ENCODE results near the gene PLAC8.
A peak's percentile ranks its signal among the peaks of the same experiment; 100 is the strongest.
"Not testable (repeated sequence)": the region's sequence is repeated elsewhere in the genome, so short reads cannot be mapped to it uniquely, and the experiment has no call there.

The PLAC8 gene

GRCh38 chr4:83124111-83124780 lies 9.7 kb upstream of the PLAC8 start:
- H3K27me3 Mint-ChIP-seq (ENCODE audit: low read depth): peaks cover 18% of the 10 kb centered on the region

GRCh38 chr4:83121246-83121645 lies 6.7 kb upstream of the PLAC8 start:
- peaks cover 25% of the 10 kb centered on the region for H3K27me3 Mint-ChIP-seq (ENCODE audit: low read depth)
- no peak overlapping the region for H3K4me3 Mint-ChIP-seq
- no peak for DNase-seq (ENCODE audit: low spot score)
- H3K36me3 Mint-ChIP-seq (ENCODE audit: low read depth): no peaks in the 10 kb centered on the region
- no peak overlapping the region for H3K27ac Mint-ChIP-seq
- H3K9me3 Mint-ChIP-seq: no peaks in the 10 kb centered on the region
- peaks cover 14% of the 10 kb centered on the region for H3K4me1 Mint-ChIP-seq (ENCODE audit: low read depth)

More at GRCh38 chr4:83124111-83124780, 9.7 kb upstream of the PLAC8 start:
- peaks cover 2% of the 10 kb centered on the region for H3K36me3 Mint-ChIP-seq (ENCODE audit: low read depth)
- no peak overlapping the region for H3K4me3 Mint-ChIP-seq
- no peak for DNase-seq (ENCODE audit: low spot score)
- no peak overlapping the region for H3K27ac Mint-ChIP-seq
- H3K9me3 Mint-ChIP-seq: no peaks in the 10 kb centered on the region
- H3K4me1 Mint-ChIP-seq (ENCODE audit: low read depth): peaks cover 18% of the 10 kb centered on the region

GRCh38 chr4:83118869-83119268 lies 4.3 kb upstream of the PLAC8 start:
- DNase-seq (ENCODE audit: low spot score): no peak

GRCh38 chr4:83115656-83116285 lies 1.2 kb upstream of the PLAC8 start:
- H3K36me3 Mint-ChIP-seq (ENCODE audit: low read depth): peaks cover 13% of the 10 kb centered on the region

More at GRCh38 chr4:83118869-83119268, 4.3 kb upstream of the PLAC8 start:
- Mint-ChIP-seq H3K27me3 (ENCODE audit: low read depth) (peaks cover 25% of the 10 kb centered on the region), H3K27ac (no peak overlapping the region), H3K36me3 (ENCODE audit: low read depth) (peaks cover 2% of the 10 kb centered on the region), H3K4me1 (ENCODE audit: low read depth) (peaks cover 25% of the 10 kb centered on the region), H3K4me3 (no peak overlapping the region), H3K9me3 (no peaks in the 10 kb centered on the region)

GRCh38 chr4:83115000-83115399 lies 471 bp upstream of the PLAC8 start:
- H3K9me3 Mint-ChIP-seq: no peaks in the 10 kb centered on the region
- peaks cover 11% of the 10 kb centered on the region for H3K27me3 Mint-ChIP-seq (ENCODE audit: low read depth)
- peaks cover 21% of the 10 kb centered on the region for H3K36me3 Mint-ChIP-seq (ENCODE audit: low read depth)
- DNase-seq (ENCODE audit: low spot score): no peak
- peaks cover 51% of the 10 kb centered on the region for H3K4me1 Mint-ChIP-seq (ENCODE audit: low read depth)
- peak overlapping the region; percentile 92 for H3K4me3 Mint-ChIP-seq
- peak overlapping the region; percentile 79 for H3K27ac Mint-ChIP-seq

More at GRCh38 chr4:83115656-83116285, 1.2 kb upstream of the PLAC8 start:
- Mint-ChIP-seq H3K27ac (no peak overlapping the region), H3K27me3 (ENCODE audit: low read depth) (peaks cover 14% of the 10 kb centered on the region), H3K4me1 (ENCODE audit: low read depth) (peaks cover 45% of the 10 kb centered on the region), H3K9me3 (no peaks in the 10 kb centered on the region), H3K4me3 (no peak overlapping the region)
- no peak for DNase-seq (ENCODE audit: low spot score)

GRCh38 chr4:83113429-83113786 lies 1.1 kb downstream of the PLAC8 start:
- DNase-seq (ENCODE audit: low spot score): peak; percentile 15
- Mint-ChIP-seq H3K27ac (peak overlapping the region; percentile 79), H3K9me3 (no peaks in the 10 kb centered on the region), H3K4me3 (peak overlapping the region; percentile 92), H3K36me3 (ENCODE audit: low read depth) (peaks cover 31% of the 10 kb centered on the region), H3K4me1 (ENCODE audit: low read depth) (peaks cover 56% of the 10 kb centered on the region), H3K27me3 (ENCODE audit: low read depth) (peaks cover 10% of the 10 kb centered on the region)

GRCh38 chr4:83112678-83113428 lies 1.7 kb downstream of the PLAC8 start:
- peak; percentile 28 for DNase-seq (ENCODE audit: low spot score)
- peak overlapping the region; percentile 92 for H3K4me3 Mint-ChIP-seq
- no peaks in the 10 kb centered on the region for H3K9me3 Mint-ChIP-seq
- H3K27me3 Mint-ChIP-seq (ENCODE audit: low read depth): peaks cover 8% of the 10 kb centered on the region
- H3K27ac Mint-ChIP-seq: peak overlapping the region; percentile 79
- H3K36me3 Mint-ChIP-seq (ENCODE audit: low read depth): peaks cover 36% of the 10 kb centered on the region
- peaks cover 60% of the 10 kb centered on the region for H3K4me1 Mint-ChIP-seq (ENCODE audit: low read depth)

GRCh38 chr4:83112231-83112630 lies 2.3 kb downstream of the PLAC8 start:
- Mint-ChIP-seq H3K9me3 (no peaks in the 10 kb centered on the region), H3K4me3 (peak overlapping the region; percentile 92), H3K27me3 (ENCODE audit: low read depth) (peaks cover 7% of the 10 kb centered on the region), H3K4me1 (ENCODE audit: low read depth) (peaks cover 60% of the 10 kb centered on the region), H3K27ac (peak overlapping the region; percentile 79), H3K36me3 (ENCODE audit: low read depth) (peaks cover 36% of the 10 kb centered on the region)
- DNase-seq (ENCODE audit: low spot score): peak; percentile 11

GRCh38 chr4:83111751-83112141 lies 2.8 kb downstream of the PLAC8 start:
- peak overlapping the region; percentile 78 for H3K4me3 Mint-ChIP-seq
- H3K9me3 Mint-ChIP-seq; H3K27me3 Mint-ChIP-seq (ENCODE audit: low read depth); DNase-seq (ENCODE audit: low spot score): not testable (repeated sequence)
- peaks cover 60% of the 10 kb centered on the region for H3K4me1 Mint-ChIP-seq (ENCODE audit: low read depth)
- peaks cover 37% of the 10 kb centered on the region for H3K36me3 Mint-ChIP-seq (ENCODE audit: low read depth)
- H3K27ac Mint-ChIP-seq: peak overlapping the region; percentile 81

- H3K27me3 Mint-ChIP-seq (ENCODE audit: low read depth): peaks cover 7% of the 10 kb centered on the region
- DNase-seq (ENCODE audit: low spot score): no peak
- H3K36me3 Mint-ChIP-seq (ENCODE audit: low read depth): peaks cover 38% of the 10 kb centered on the region
- no peaks in the 10 kb centered on the region for H3K9me3 Mint-ChIP-seq
- peak overlapping the region; percentile 83 for H3K27ac Mint-ChIP-seq
- peak overlapping the region; percentile 85 for H3K4me3 Mint-ChIP-seq
- peaks cover 59% of the 10 kb centered on the region for H3K4me1 Mint-ChIP-seq (ENCODE audit: low read depth)
These were observed 3.4 kb downstream of the PLAC8 start for GRCh38 chr4:83110970-83111750.

- peaks cover 41% of the 10 kb centered on the region for H3K36me3 Mint-ChIP-seq (ENCODE audit: low read depth)
These were observed 4.1 kb downstream of the PLAC8 start for GRCh38 chr4:83110223-83110945.

GRCh38 chr4:83109480-83110222 lies 4.9 kb downstream of the PLAC8 start:
- peak; percentile 29 for DNase-seq (ENCODE audit: low spot score)
- peaks cover 49% of the 10 kb centered on the region for H3K36me3 Mint-ChIP-seq (ENCODE audit: low read depth)

More at GRCh38 chr4:83110223-83110945, 4.1 kb downstream of the PLAC8 start:
- H3K27me3 Mint-ChIP-seq (ENCODE audit: low read depth): peaks cover 7% of the 10 kb centered on the region
- H3K27ac Mint-ChIP-seq: peak overlapping the region; percentile 83
- no peaks in the 10 kb centered on the region for H3K9me3 Mint-ChIP-seq
- H3K4me3 Mint-ChIP-seq: peak overlapping the region; percentile 85
- DNase-seq (ENCODE audit: low spot score): peak; percentile 88
- H3K4me1 Mint-ChIP-seq (ENCODE audit: low read depth): peaks cover 56% of the 10 kb centered on the region

More at GRCh38 chr4:83109480-83110222, 4.9 kb downstream of the PLAC8 start:
- H3K27ac Mint-ChIP-seq: peak overlapping the region; percentile 84
- peak overlapping the region; percentile 85 for H3K4me3 Mint-ChIP-seq
- H3K9me3 Mint-ChIP-seq: no peaks in the 10 kb centered on the region
- H3K4me1 Mint-ChIP-seq (ENCODE audit: low read depth): peaks cover 52% of the 10 kb centered on the region
- H3K27me3 Mint-ChIP-seq (ENCODE audit: low read depth): peaks cover 7% of the 10 kb centered on the region
